HG03066 (cell line): ENCODE measurements around the gene ANKH.
"Not testable (repeated sequence)": the region's sequence is repeated elsewhere in the genome, so short reads cannot be mapped to it uniquely, and the experiment has no call there.

Experiments used
- ATAC-seq: cut with Tn5 transposase; IDR thresholded peaks from one replicate; pipeline ENCODE4 v1.9.1; 2021; ENCODE audit warnings: low read depth; ENCODE audit not compliant: unreplicated experiment

The ANKH gene

GRCh38 chr5:14801792-14802191, 69.8 kb downstream of the ANKH start:
- no peak for ATAC-seq

- not testable (repeated sequence) for ATAC-seq
Measured at GRCh38 chr5:14797385-14797784, 74.2 kb downstream of the ANKH start.

- no peak for ATAC-seq
Measured at GRCh38 chr5:14794583-14795230, 76.9 kb downstream of the ANKH start.

GRCh38 chr5:14793851-14794250, 77.7 kb downstream of the ANKH start:
- ATAC-seq: no peak

- no peak for ATAC-seq
Measured at GRCh38 chr5:14790911-14791310, 80.7 kb downstream of the ANKH start.

- ATAC-seq: no peak
Measured at GRCh38 chr5:14790220-14790619, 81.4 kb downstream of the ANKH start.

- no peak for ATAC-seq
Measured at GRCh38 chr5:14787801-14788579, 83.6 kb downstream of the ANKH start.

- no peak for ATAC-seq
Measured at GRCh38 chr5:14783691-14784090, 87.9 kb downstream of the ANKH start.

GRCh38 chr5:14782591-14782990, 89.0 kb downstream of the ANKH start:
- no peak for ATAC-seq

GRCh38 chr5:14781106-14781505, 90.5 kb downstream of the ANKH start:
- ATAC-seq: no peak

GRCh38 chr5:14779975-14780374, 91.6 kb downstream of the ANKH start:
- ATAC-seq: no peak

GRCh38 chr5:14778792-14779070, 92.8 kb downstream of the ANKH start:
- ATAC-seq: no peak

- ATAC-seq: no peak
Measured at GRCh38 chr5:14777932-14778791, 93.4 kb downstream of the ANKH start.

- ATAC-seq: no peak
Measured at GRCh38 chr5:14777187-14777586, 94.4 kb downstream of the ANKH start.

GRCh38 chr5:14776602-14777001, 95.0 kb downstream of the ANKH start:
- ATAC-seq: no peak

GRCh38 chr5:14775857-14776256, 95.7 kb downstream of the ANKH start:
- no peak for ATAC-seq

- no peak for ATAC-seq
Measured at GRCh38 chr5:14773588-14773987, 98.0 kb downstream of the ANKH start.

- no peak for ATAC-seq
Measured at GRCh38 chr5:14771972-14772371, 99.6 kb downstream of the ANKH start.

GRCh38 chr5:14771189-14771588, 100.4 kb downstream of the ANKH start:
- no peak for ATAC-seq

- no peak for ATAC-seq
Measured at GRCh38 chr5:14768508-14769365, 102.8 kb downstream of the ANKH start.
